ENCODE data around the gene PRDM16.
"Not testable (repeated sequence)": the region's sequence is repeated elsewhere in the genome, so short reads cannot be mapped to it uniquely, and the experiment has no call there.

The PRDM16 gene

DNA sequence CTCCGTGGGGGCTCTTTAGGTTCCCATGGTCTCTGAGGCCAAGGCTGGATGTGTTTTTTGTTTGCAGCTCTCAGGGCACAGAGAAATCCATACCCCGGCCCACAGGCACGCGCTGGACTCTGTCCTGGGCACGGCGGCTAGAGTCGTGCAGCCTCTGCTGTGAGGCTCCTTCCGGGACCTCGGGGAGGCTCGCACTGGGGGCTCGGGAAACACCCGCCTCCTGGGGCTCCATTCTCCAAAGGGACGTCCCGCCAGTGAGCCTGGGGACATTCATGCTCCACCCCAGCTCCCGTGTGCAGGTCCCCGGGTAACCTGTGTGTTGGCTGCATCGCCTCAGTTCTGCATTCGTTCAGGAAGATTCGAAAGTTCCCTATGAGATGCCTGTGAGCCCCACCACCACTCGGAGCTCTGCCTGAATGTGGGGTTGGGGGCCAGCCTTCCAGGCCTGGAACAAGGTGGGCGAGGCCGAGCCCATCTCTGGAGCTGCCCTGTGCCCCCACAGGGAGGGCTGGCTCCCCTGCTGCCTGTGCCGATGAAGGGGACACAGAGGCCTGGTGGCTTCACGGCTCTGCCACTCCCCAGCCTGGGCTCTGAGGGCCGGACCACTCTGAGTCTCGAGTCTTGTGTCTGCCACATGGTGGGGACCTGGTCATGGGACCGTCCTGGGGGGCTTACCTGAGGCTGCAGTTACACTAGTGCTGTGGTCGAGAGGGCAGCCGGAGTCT lies 203.5 kb downstream of the PRDM16 start:
- DNase-seq = no peak

DNA sequence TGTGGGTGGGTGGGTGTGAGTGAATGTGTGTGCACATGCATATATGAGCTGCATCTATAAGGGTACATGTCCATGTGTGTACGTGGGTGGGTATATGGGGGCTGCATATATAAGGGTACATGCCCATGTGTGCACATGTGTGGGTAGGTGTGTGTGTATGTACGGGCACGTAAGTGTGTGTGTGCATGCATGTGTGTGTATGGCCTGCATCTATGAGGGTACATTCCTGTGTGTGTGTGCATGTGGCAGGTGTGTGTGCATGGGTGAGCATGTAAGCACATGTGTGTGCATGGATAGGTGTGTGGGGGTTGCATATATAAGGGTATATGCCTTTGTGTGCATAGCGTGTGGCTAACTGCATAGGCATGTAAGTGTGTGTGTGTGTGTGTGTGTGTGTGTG lies 204.4 kb downstream of the PRDM16 start:
- no peak for DNase-seq

DNA sequence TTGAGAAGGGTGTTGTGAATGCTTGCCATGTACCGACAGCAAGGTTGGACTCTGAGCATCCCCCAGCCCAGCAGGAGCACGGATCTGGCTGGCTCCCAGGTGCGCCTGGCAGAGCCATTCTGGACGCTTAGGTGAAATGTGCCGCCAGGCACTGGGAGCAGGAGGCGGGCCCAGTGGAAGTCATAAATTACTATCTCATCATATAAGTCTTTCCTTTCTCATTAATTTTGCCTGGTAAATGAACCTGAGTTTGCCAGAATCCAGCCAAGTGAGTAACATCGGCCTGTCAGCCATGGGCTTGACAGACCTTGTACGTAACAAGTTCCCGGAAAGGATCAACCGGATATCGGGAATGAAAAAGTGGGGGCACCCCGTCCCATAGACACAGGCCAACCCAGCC lies 206.0 kb downstream of the PRDM16 start:
- no peak for DNase-seq

DNA sequence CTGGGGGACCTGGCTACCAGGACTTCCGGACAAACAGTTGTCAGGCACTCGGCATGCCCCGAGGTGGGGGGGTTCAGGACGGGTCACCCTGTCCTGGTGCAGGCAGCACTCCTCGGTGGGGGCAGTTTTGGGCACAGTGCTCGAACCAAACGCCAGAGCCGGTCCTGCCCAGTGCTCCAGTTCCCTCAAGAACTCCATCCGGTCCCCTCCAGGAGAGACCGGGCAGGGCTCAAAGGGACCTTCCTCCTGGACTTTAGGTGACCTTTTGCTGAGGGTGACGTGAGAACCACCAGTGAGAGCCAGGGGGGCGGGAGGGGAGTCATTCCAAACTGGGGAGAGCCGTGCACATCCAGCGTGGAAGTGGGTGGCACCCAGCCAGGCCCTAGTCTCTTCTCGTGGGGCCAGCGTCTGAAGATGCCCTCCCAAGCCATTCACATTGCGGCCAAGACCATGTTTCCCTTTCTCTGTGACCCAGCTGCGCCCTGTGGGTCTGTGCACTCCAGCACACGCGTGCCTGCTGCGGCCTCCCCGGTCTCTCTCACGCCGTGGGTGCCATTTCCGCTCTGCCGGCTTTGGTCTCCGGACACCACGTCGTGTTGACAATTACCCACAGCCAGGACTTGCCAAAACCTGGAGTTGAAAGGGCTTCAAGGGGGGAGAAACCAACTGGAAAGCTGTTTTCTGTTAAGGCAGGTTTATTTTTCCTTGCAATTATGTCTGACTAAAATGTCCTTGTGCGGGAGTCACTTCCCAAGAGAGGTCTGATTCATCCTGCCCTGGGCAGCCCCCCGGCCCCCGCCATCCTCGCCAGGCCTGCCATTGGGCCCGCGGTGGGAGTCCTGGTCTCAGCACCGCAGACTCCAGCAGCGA lies 206.7 kb downstream of the PRDM16 start:
- no peak for DNase-seq

DNA sequence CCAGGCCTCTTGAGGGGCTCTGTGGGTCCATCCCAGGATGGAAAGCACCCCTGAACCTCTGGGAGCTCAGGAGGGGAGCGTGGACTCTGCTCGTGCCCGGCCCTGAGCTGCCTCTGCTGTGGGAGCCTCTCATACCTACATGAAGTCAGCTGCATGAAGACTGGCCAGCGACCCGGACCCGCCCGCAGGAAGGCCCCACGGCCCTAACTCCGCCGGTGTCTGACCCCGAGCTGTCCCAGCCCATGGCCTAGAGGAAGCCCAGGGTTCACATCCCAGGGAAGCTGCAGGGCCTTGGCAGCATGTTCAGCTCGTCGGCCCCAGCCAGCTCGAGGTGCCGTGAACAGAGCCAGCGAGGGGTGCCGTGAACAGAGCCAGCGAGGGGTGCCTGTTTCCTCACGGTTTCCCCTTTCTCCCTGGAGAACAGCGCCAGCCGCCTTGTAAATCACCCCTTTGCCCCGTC lies 207.4 kb downstream of the PRDM16 start:
- no peak for DNase-seq

DNA sequence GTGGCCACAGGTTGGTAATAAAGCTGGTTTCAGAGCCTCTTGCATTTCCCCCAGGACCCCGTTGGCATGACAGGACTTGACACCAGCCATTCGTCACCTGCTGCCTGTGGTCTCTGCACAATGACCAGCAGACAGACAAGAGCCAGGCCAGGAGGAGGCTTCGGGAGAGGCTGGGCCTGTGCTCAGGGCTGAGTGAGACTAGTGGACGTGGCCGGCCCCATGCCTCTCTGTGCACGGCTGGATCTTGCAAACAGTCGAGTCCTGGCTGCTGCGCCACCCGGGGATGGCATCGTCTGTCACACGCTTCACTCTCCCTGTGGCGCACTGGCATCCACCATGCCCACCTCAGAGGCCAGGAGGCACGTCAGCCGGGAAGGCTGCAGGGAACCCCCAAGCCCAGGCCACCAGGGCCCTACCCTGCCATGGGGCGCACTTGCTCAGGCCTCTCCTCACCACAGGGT lies 208.0 kb downstream of the PRDM16 start:
- DNase-seq = no peak

DNA sequence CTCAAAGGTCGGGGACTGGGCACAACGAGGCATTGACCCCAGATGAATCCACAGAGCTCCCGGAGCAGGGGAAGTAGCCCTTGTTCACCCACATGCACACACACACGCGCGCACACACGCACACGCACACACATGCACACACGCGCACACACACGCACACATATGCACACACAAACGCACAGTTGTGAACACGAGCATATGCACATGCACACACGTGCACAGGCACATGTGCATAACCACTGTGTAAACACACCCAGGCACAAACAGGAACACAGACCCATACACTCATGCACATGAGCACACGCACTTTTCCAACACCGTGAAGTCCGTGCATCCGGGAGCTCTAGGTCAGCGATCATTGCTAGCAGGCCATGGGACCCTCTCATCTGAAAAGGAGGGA lies 208.6 kb downstream of the PRDM16 start:
- DNase-seq = no peak

DNA sequence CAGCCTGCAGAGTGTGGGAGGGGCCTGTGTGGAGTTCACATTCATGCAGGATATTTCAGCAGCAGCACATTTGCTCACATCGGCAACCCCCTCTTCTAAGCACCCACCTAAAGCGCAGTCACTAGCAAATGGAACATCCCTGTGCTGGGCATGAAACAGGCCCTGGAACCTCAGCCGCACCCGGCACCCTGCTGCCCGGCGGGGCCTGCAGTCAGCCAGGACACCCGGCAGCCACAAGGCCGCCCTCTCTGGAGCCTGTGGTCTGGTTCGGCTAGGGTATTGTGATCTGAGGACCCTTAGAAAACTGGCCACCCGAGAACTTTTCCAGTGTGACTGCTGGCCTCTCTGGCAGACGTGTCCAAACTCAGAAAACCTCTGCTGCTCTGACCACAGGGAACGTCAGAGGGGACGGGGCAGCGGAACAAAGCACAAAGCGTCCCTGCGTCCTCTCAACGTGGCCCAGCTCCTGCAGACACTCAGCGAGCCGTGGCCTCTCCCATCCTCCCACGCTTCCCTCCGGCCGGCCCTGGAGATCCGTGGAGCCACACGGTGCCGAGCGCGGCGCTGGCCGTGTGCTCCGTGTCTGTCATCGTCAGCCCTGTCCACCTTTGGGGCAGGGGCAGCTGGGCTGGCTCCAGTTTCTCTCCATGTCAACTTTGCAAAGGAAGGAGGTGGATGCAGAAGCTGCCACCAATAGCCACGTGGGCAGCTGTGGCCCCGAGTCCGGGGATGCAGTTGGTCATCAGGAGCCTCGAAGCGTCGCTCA lies 209.6 kb downstream of the PRDM16 start:
- no peak for DNase-seq

DNA sequence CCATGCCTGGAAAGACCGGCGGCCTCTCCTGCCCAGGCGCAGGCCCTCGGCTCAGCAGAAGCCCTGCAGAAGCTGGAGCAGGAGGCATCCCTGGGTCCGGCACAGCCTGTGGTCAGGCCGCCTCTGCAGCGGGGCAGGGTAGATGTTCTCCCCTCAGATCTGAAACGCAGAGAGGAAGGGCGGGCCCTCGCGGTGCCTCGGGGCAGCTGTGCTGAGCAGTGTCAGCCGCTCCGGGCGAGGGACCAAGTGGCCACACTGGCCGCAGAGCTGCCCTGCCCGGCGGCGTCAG lies 210.1 kb downstream of the PRDM16 start:
- no peak for DNase-seq

DNA sequence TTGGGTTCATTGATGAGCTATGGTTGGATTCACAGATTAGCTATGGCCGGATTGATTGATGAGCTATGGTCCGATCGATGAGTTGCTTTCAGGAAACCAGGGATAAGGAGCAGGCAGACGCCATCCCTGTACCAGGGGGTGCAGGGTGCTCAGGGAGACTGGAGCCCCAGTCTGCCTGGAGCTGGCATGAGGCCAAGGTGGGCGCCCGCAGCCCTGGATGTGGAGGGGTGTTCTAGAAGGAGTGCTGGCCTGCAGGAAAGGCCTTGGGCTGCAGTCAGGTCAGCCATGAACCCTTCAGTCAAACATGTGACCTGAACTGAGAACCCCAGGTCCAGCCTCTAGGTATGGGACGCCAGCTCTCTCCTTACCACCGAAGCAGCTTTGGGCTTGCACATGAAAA lies 212.7 kb downstream of the PRDM16 start:
- no peak for DNase-seq

DNA sequence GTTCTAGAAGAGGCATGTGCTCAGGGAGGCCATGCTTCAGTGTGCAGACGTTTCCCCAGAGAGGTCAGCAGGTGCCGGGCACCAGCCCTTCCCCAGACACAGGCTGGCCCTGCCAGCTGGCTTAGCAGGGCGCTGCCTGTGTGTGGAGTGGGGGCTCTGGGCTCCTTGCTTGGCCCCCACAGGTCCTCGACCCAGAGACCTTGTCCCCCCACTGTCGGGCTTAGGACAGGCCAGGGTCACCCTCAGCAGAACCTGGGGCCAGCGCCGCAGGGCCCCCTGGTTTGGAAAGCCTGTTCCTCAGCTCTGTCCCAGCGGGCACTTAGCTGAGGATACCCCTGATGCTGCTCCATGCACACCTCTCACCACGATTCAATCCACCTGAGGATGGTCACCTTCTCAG lies 213.2 kb downstream of the PRDM16 start:
- no peak for DNase-seq

DNA sequence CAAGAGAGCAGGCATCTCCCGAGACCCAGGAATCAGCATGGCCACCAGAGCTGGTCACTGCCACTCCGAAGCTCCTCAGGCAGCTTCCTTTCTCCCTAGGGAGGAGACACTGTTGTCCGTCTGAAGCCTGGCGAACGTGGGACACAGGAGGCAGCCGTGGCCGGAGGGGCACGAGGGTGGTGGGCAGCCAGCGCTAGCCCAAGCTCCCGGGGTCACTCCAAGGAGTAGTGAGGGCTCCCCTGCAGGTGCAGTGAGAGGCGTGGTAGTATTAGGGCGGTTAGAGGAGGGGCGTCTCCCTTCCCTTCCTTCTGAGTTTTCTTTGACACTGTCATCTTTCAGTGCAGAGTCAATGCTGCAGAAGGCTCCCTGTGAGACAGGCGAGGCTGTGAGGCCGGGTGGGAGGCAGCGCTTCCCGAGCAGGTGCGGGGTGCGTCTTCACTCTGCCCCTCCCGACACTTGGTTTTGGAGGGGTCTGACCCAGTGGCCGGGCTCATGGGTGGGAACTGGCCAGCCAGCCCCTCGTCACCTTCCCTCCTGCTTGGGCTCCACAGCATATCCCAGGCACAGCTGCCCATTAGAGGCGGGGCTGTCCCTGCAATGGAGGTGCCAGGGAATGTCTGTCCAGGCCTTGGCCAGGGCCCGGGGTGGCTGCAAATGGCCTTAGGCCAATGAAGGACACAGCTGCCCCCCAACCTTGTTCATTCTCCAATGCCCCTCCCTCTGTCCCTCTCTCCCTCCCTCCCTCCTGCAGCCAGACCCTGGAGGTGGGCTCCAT lies 213.8 kb downstream of the PRDM16 start:
- DNase-seq = no peak

DNA sequence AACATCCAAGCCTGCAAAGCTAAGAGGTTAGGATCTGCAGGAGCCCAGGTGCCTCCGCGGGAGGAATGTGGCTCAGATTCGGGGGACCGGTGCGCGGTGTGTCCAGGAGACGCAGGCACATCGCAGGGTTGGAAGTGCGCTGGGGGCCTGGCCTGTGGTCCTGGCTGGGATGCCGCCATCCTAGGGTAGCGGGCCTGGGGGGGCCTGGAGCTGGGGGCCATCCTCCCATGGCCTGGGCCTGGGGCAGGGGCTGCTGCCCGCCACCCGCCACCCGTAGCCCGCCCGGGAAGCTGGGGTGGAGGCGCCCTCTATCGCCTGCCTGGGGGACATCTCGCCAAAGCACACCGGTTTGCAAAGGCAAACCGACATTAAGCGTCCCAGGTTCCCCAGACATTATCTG lies 214.8 kb downstream of the PRDM16 start:
- DNase-seq = no peak

DNA sequence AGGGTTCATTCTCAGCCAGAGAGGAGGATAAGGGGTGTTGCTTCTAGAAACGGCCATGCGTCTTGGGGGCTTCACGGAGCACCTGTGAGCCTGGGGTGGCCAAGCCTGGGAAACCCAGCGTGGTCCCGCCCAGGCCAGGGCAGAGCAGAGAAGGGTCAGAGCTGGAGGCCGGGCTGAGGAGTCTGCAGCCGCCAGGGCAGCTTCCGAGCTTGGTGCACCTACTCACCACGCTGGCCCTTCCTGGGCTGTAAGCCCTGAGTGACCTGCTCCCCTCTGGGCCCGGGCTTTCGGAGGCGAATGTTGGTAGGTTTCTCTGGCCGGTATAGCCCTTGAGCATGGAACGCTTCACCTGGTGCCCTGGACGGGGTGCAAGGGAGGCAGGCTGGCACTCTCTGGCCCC lies 215.7 kb downstream of the PRDM16 start:
- no peak for DNase-seq

DNA sequence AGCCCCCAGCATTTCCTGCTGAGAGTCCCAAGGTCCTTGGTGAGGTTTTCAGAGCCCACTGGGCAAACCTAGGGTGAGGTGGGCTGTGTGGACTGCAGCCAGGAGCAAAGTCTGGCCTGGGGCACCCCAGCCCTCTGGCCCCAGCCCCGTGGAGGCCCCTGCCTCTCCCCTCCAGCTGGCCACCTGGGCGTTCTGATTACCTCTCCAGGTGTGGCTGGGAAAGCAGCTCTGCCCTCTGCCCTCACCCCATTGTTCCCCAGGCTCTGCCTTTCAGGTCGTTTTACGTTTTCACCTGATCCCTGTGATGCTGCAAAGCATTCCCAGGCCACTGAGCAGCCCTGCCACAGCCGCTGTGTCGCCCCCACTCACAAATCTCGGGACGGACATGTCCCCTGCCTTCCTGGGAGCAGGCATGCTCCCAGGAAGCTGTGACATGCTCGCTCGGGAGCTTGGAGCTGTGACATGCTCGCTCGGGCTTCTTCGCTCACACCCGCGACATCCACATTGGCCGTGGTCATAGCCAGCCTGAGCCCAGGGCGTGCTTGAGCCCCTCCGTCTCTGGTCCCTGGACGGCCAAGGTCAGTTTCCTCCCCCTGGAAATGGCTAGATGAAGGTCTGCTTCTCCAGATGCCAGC lies 216.2 kb downstream of the PRDM16 start:
- DNase-seq = no peak

DNA sequence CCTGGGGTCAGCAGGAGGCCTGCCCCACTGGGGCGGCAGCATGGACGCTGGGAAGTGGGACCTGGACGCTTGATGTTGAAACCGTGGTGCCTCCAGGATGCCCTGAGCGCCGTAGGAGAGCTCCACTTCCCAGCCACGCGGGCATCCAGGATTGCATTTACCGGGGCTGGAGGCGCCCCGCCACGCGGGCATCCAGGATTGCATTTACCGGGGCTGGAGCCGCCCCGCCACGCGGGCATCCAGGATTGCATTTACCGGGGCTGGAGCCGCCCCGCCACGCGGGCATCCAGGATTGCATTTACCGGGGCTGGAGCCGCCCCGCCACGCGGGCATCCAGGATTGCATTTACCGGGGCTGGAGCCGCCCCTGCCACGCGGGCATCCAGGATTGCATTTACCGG lies 218.1 kb downstream of the PRDM16 start:
- DNase-seq = not testable (repeated sequence)

DNA sequence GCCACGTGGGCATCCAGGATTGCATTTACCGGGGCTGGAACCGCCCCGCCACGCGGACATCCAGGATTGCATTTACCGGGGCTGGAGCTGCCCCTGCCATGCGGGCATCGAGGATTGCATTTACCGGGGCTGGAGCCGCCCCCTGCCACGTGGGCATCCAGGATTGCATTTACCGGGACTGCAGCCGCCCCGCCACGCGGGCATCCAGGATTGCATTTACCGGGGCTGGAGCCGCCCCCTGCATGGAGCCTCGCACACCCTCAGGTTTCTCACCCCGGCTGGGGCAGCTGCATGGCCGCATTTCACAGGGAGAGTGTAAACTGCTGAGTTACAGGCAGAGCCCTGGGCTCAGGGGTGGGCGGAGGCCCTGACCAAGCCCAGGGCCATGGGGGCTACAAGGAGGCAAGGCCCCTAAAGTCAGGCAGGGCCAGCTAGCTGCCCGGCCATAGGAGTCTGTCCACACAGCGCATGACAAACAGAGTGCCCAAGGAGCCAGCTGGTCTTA lies 218.7 kb downstream of the PRDM16 start:
- no peak for DNase-seq

DNA sequence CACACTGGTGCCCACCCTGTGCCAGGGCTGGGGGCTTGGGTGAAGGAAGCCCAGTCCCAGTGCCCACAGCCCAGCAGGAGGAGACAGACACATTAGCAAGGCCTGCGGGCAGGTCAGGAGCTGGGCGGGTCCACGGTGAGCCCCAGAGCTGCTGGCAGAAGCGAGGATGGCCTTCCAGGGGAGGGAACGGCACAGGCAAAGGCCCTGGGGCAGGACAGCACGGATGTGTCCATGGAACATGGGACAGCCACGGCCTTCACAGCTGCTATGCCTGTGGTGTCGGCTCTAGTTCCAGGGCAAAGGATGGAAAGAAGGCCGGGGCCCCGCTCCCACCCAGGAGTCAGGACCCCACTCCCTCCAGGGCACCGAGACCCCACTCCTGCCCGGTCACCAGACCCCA lies 220.5 kb downstream of the PRDM16 start:
- DNase-seq = no peak

DNA sequence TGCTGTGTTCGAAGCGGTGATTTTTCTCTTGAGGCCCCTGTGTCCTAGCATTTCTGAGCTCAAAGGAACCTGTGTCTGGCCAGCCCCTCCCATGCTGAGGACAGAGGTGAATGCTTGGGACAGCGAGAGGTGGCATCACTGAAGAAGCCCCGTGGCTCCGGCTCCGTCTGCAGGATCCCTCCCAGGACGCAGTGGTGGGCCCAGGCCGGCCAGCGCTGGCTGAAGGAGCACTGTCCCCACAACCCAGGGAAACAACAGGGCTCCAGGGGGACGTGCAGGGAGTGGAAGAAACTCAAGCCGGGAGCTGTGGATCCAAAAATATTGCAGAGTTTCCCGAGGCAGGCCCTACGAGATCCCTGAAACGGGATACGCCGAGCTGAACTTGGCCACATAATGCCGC lies 221.4 kb downstream of the PRDM16 start:
- no peak for DNase-seq

DNA sequence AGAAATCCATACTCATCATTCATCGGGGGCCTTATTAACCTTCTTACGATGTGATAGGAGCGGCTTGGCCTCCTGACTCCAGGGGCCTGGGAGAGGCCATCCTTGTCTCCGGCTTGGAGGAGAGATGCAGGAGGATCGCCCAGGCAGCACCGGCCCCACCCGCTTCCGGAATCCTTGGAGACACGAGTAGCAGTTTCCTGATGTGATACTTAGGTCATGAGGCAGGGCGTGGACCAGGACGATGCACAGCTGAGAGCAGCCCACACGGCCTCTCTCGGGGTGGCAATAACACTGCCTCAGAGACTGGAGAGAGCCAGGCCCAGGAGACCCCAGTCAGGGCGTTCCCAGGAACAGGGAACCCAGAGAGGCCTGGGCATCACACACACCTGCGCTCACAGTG lies 221.9 kb downstream of the PRDM16 start:
- no peak for DNase-seq

DNA sequence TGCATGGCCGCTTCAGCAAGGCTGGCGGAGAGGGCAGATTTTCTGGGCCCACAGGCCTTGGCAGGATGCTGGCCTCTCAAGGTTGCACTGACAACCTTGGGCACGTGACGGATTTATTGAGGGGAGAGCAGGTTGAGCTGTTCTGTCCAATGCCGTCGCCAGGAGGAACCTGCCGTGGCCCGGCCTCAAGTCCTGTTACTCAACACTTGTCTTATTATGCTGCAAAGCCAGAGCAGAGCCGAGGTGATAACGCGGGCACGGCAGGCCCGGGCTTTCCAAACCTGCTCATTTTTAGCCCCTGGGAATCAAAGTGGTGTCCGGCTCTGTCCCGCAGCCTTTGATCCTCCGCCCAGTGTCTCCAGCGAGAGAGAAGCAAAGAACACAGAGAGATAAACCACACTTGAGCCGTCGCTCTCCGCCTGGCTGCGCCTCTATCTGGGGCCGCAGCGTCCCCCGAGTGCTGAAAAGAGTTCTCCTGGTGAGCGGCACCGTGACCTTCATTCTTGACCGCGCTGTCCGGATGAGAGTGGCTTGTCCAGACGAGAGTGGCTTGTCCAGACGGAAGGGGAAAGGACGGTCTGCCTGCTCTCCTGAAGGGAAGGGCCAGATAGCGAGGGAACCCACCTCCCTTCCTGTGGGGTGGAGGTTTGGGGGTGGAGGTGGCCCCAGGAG lies 223.2 kb downstream of the PRDM16 start:
- DNase-seq = no peak

Measured in NCI-H1048 (cell line).